Gastroesophageal sphincter (tissue), 3 donors: ENCODE data around the gene SF1.

Experiments used
- CTCF ChIP-seq, 4 experiments: fragments of 200-600 bp in 2 of 4; fragments of 450-650 bp in 2 of 4; sonication (generic) in 1 of 4; IDR thresholded peaks; one replicate each; pipeline ENCODE4 v1.5.1; 2017 to 2019; ENCODE audit warnings: antibody characterized with exemption in 4 of 4, mild to moderate bottlenecking in 2 of 4, moderate library complexity in 2 of 4
- EP300 ChIP-seq: sonication (generic); formaldehyde crosslinking; IDR thresholded peaks from one replicate; pipeline ENCODE4 v1.6.1; 2017; ENCODE audit warnings: antibody characterized with exemption, mild to moderate bottlenecking
- POLR2A ChIP-seq, 2 donors: fragments of 450-650 bp; IDR thresholded peaks; one replicate each; pipeline ENCODE4 v1.6.1; 2017; ENCODE audit warnings: antibody characterized with exemption in 2 of 2, mild to moderate bottlenecking in 2 of 2, moderate library complexity in 1 of 2

- no peak for TF ChIP-seq CTCF (IDR thresholded peaks at IDR 0.05)
- TF ChIP-seq EP300, result no peak
- TF ChIP-seq POLR2A (IDR thresholded peaks at IDR 0.05), result no peak
Observed at GRCh38 chr11:64745189-64745520, 33.2 kb downstream of the SF1 start.
